Bladder microvascular endothelial cell (primary cell): Measurements from ENCODE around the gene ASPHD2. TPM values are rescaled to one million over a fixed set of nuclear protein-coding genes. Genes with fewer than 3 reads are reported as not detected.

ENCODE experiments used
- total RNA-seq: library from RNA; depleted of rRNA; stranded (reverse); fragments of >200 nt; gene quantifications from 2 replicates; pipeline ENCODE4 v1.2.3, GENCODE V29; 2014

Gene ASPHD2, protein sequence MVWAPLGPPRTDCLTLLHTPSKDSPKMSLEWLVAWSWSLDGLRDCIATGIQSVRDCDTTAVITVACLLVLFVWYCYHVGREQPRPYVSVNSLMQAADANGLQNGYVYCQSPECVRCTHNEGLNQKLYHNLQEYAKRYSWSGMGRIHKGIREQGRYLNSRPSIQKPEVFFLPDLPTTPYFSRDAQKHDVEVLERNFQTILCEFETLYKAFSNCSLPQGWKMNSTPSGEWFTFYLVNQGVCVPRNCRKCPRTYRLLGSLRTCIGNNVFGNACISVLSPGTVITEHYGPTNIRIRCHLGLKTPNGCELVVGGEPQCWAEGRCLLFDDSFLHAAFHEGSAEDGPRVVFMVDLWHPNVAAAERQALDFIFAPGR
- total RNA-seq = 0.81 and 2.0 TPM in 2 replicates

GRCh38 chr22:26428515-26429457 lies at the start of gene ASPHD2:
ASPHD2 (plus strand) TSS chr22:26429260; CDS start chr22:26433616, 4,356 bp downstream.

DNA sequence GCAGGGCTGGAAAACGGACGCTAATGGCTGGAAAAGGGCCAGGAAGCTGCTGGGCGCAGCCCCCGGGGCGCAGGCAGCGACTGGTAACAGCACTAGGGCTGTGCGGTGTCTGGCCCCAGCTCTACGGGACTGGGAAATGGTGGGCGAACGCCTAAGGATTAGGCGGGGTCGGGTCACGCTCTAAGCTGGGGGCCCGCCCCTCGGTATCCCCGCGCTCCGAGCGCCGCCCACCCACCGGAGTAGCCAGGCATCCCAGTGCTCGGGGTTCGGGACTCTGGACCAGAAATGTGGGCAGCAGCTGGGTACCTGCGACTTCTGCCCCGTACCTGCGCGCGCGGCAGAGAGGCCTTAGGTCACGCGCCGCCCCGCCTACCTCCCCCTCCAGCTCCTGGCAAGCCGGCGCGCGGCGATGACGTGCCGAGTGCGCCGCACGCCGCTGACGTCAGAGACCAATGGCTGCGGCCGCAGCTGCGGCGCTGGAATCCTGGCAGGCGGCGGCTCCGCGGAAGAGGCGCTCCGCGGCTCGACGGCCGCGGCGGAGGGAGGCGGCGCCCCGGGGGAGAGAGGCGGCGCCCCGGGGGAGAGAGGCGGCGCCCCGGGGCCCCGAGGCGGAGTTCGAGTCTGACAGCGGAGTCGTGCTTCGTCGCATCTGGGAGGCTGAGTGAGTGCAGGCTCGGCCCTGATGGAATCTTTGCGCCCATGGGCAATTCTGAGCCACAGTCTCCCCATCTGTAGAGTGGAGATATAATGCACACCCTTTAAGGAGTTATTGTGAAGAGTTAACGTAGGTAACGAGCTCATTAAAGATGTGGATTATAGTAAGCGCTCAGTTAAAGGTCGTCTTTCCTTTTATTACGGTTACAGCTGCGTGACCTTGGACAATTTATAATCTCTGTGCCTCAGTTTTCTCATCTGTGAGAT lies 54.6 kb downstream of the ASPHD2 start, which contains the start of the genes HPS4 and SRRD:
HPS4 (minus strand) TSS at position 345 of the 921 bp plus-strand sequence. CDS start 2,021 bp downstream, outside the sequence.
SRRD (plus strand) TSS at position 439 of the 921 bp plus-strand sequence; CDS start at position 453, 14 bp downstream.

Other genes starting within 250 kb of the ASPHD2 start
- 12.3 and 23.2 TPM in 2 replicates for gene HPS4, start 54.5 kb downstream of the ASPHD2 start, total RNA-seq
- gene SRRD, start 54.6 kb downstream of the ASPHD2 start, total RNA-seq = 9.1 and 19.2 TPM in 2 replicates
- gene TFIP11, start 83.2 kb downstream of the ASPHD2 start, total RNA-seq = 27.8 and 52.1 TPM in 2 replicates
- 33.2 and 121 TPM in 2 replicates for gene TPST2, start 160.9 kb downstream of the ASPHD2 start, total RNA-seq
- not detected in 2 replicates for gene CRYBB1, start 188.8 kb downstream of the ASPHD2 start, total RNA-seq
- not detected in 2 replicates for gene CRYBA4, start 192.7 kb downstream of the ASPHD2 start, total RNA-seq
- gene MIAT, start 228.3 kb downstream of the ASPHD2 start, total RNA-seq = 0.16 and 0.82 TPM in 2 replicates